DOHH2 (cell line): ENCODE measurements around the gene TRIM66.

Experiments used
- CTCF ChIP-seq: fragments of 200-600 bp; sonication (generic); IDR thresholded peaks from one replicate; pipeline ENCODE4 v1.5.1; 2014; ENCODE audit warnings: antibody characterized with exemption, mild to moderate bottlenecking, low read depth, low read length; ENCODE audit not compliant: poor library complexity, severe bottlenecking
- EZH2phosphoT487 ChIP-seq: fragments of 200-600 bp; sonication (generic); IDR thresholded peaks from 2 replicates; pipeline ENCODE4 v1.6.1; 2017; ENCODE audit warnings: borderline replicate concordance, mild to moderate bottlenecking, antibody characterized with exemption, low read length, moderate library complexity, mixed read lengths

DNA sequence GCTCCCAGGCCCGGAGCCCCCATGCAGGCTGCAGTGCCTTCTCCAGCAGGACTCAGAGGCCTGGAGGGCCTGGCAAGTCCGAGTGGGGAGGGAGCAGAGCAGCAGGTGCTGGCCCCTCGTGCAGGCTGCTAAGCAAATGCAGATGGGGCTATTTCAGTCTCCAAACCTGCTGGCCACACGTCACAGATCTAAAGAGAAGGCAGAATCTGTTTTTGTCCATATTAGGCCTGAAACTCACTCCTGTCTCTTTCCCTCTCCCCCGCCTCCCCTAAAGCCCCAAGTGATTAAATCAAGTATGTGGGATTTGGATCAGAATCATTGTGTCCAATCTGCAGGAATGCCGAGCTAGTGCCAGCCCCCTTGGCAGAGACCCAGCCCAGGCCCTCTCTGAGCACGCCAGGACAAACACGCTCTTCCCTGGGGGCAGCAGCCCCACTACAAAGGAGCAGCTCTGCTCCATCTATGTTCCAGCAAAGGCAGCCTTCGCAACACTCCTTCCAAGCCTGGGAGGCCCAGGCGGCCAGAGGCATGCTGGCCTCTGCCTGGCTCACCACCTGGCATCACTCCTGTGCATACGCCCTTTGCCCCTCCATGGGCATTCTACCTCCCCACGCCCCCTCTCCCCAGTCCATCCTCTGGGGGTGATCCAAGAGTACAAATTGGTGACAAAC, 26.7 kb upstream of the TRIM66 start:
- TF ChIP-seq CTCF, result no peak
- TF ChIP-seq EZH2phosphoT487, result no peak
